ENCODE results near the gene TAAR2. TPM values are rescaled to one million over a fixed set of nuclear protein-coding genes. Genes with fewer than 3 reads are reported as not detected.
"Not testable (repeated sequence)": the region's sequence is repeated elsewhere in the genome, so short reads cannot be mapped to it uniquely, and the experiment has no call there.

The TAAR2 gene
- polyA plus RNA-seq, 4 donors, result not detected

DNA sequence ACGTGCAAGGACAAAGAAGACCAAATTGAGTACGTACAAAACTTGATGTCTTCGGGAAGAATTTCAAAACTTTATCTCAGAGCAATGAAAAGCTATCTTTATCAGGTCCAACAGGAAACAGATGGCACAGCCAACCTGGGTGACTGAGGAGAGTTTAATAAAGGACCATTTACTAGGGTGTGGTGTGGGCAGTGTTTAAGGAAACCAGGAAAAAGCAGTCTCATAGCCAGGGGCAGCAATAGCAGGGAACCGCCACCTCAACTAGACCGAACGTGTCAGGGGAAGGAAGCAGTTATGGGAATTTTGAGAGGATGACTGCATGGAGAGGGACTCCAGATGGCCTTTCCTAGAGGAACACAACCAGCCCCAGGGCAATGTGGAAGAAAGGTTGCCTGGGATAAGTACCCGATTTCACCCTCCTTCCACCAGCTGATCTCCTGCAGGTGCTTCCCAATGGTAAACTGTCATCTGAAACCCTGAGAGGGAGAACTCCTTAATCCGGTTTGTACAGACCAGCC is 19.4 kb downstream of the TAAR2 start:
- DNase-seq (peak in 1 of 2 donors; percentile 49), FAIRE-seq (no peak)
- Histone ChIP-seq H3K36me3 (ENCODE audit: control insufficient read depth in 3 of 3, insufficient read depth in 2 of 3, low read depth in 1 of 3, low read length in 3 of 3) (peaks cover 0 to 2% (median 0%) of the 10 kb centered on the region in 3 donors), H3K27me3 (ENCODE audit: control insufficient read depth in 3 of 3, insufficient read depth in 3 of 3, low read length in 3 of 3) (no peaks in the 10 kb centered on the region), H3K27ac (ENCODE audit: low read depth in 1 of 3, low read length in 2 of 3) (peak overlapping the region in 1 of 3 donors; percentile 11), H3K4me3 (ENCODE audit: low read depth in 1 of 3, low read length in 3 of 3) (no peak overlapping the region), H3K9me3 (ENCODE audit: control insufficient read depth in 2 of 2, insufficient read depth in 1 of 2, low read depth in 1 of 2, low read length in 1 of 2) (peaks cover 0 to 19% of the 10 kb centered on the region in 2 donors), H3K4me1 (ENCODE audit: control insufficient read depth in 3 of 3, insufficient read depth in 2 of 3, low read depth in 1 of 3, low read length in 2 of 3) (peaks cover 3 to 19% (median 14%) of the 10 kb centered on the region in 3 donors)
- 47 to 66% (median 62%) methylated on average over 8 of the region's 8 CpGs for WGBS, 3 donors

DNA sequence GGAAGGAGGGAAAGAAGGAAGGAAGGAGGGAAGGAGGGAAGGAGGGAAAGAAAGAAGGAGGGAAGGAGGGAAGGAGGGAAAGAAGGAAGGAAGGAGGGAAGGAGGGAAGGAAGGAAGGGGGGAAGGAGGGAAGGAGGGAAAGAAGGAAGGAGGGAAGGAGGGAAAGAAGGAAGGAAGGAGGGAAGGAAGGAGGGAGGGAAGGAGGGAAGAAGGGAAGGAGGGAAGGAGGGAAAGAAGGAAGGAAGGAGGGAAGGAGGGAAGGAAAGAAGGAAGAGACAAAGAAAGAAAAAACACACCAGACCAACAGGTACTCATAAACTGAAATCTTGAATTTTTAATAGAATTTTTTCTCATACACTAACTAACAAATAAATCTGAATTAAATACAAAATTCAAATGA is 23.2 kb downstream of the TAAR2 start:
- not testable (repeated sequence) for DNase-seq; FAIRE-seq; H3K27ac ChIP-seq (ENCODE audit: low read depth in 1 of 3, low read length in 2 of 3); H3K36me3 ChIP-seq (ENCODE audit: control insufficient read depth in 3 of 3, insufficient read depth in 2 of 3, low read depth in 1 of 3, low read length in 3 of 3); H3K4me1 ChIP-seq (ENCODE audit: control insufficient read depth in 3 of 3, insufficient read depth in 2 of 3, low read depth in 1 of 3, low read length in 2 of 3); H3K4me3 ChIP-seq (ENCODE audit: low read depth in 1 of 3, low read length in 3 of 3); H3K9me3 ChIP-seq (ENCODE audit: control insufficient read depth in 2 of 2, insufficient read depth in 1 of 2, low read depth in 1 of 2, low read length in 1 of 2); H3K27me3 ChIP-seq (ENCODE audit: control insufficient read depth in 3 of 3, insufficient read depth in 3 of 3, low read length in 3 of 3)

DNA sequence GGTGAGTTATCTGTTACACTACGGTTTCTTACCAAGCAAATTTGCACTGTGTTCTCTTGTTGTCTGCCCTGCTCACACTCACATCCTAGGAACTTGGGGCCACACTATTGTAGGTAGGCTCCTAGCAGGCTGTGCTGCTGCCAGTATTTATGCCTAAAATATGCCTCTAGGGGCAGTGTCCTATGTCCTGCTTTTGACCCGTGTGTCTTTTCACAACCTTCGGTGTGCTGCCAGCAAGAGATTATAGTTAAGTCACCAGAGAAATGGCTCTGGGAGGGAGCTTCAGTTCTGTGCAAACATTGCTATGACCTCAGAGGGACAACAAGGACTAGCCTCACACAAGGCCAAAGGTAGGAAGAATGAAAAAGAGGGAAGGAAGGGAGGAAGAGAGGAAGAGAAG is 25.6 kb downstream of the TAAR2 start:
- no peak for FAIRE-seq

DNA sequence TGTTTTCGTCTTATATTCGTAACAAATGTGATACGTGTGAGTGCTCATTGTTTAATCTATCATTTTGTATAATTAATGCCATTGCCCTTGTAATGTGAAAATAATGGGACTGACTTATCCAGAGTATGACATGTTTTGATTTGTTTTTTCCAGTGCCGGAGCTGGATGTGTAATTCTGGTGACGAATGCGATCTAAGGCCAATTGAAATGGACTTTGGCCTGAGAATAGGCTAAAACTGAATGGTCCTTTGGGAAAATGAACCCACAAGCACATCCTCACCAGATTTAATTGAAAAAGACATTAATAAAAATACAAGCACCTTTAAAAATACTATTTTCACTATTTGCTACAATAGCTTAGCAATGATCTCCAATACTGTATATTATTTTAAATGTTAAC is 27.9 kb downstream of the TAAR2 start:
- DNase-seq, result peak in 1 of 2 donors; percentile 69
- peaks cover 0 to 2% (median 0%) of the 10 kb centered on the region in 3 donors for H3K4me1 ChIP-seq (ENCODE audit: control insufficient read depth in 3 of 3, insufficient read depth in 2 of 3, low read depth in 1 of 3, low read length in 2 of 3)
- FAIRE-seq, result no peak
- H3K9me3 ChIP-seq (ENCODE audit: control insufficient read depth in 2 of 2, insufficient read depth in 1 of 2, low read depth in 1 of 2, low read length in 1 of 2), result no peaks in the 10 kb centered on the region
- H3K4me3 ChIP-seq (ENCODE audit: low read depth in 1 of 3, low read length in 3 of 3), result no peak overlapping the region
- 26 to 75% (median 57%) methylated on average over 6 of the region's 6 CpGs for WGBS, 3 donors
- H3K27me3 ChIP-seq (ENCODE audit: control insufficient read depth in 3 of 3, insufficient read depth in 3 of 3, low read length in 3 of 3), result no peaks in the 10 kb centered on the region
- no peak overlapping the region for H3K27ac ChIP-seq (ENCODE audit: low read depth in 1 of 3, low read length in 2 of 3)
- H3K36me3 ChIP-seq (ENCODE audit: control insufficient read depth in 3 of 3, insufficient read depth in 2 of 3, low read depth in 1 of 3, low read length in 3 of 3), result no peaks in the 10 kb centered on the region

More for the DNA sequence above, 25.6 kb downstream of the TAAR2 start:
- peak; percentile 24 to 46 for DNase-seq
- Histone ChIP-seq H3K9me3 (ENCODE audit: control insufficient read depth in 2 of 2, insufficient read depth in 1 of 2, low read depth in 1 of 2, low read length in 1 of 2) (no peaks in the 10 kb centered on the region), H3K27me3 (ENCODE audit: control insufficient read depth in 3 of 3, insufficient read depth in 3 of 3, low read length in 3 of 3) (no peaks in the 10 kb centered on the region), H3K4me1 (ENCODE audit: control insufficient read depth in 3 of 3, insufficient read depth in 2 of 3, low read depth in 1 of 3, low read length in 2 of 3) (peaks cover 0 to 2% (median 0%) of the 10 kb centered on the region in 3 donors), H3K4me3 (ENCODE audit: low read depth in 1 of 3, low read length in 3 of 3) (no peak overlapping the region), H3K27ac (ENCODE audit: low read depth in 1 of 3, low read length in 2 of 3) (no peak overlapping the region), H3K36me3 (ENCODE audit: control insufficient read depth in 3 of 3, insufficient read depth in 2 of 3, low read depth in 1 of 3, low read length in 3 of 3) (no peaks in the 10 kb centered on the region)
- WGBS, 3 donors, result 17 to 42% (median 39%) methylated on average over 3 of the region's 3 CpGs

DNA sequence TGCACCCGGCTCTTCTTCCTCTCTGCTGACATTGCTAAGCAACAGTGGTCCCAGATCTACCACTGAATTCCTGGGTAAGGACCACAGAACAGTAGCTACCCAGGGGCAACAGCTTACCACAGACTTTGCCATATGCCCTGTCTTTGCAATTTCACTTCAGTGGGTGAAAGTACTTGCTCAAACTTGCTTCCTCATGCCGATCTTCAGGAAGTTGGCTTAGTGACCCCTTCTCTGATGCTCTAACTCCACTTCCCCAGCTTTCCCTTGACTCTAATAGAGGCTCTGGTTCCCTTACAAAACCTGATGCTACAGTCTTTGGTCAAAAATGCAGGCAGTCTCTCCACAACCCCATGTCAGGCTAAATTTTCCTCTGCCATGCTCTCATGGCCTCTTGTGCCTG is 31.2 kb downstream of the TAAR2 start:
- WGBS, 3 donors, result 61 to 93% (median 73%) methylated on average over 2 of the region's 2 CpGs
- DNase-seq, result no peak
- H3K4me1 ChIP-seq (ENCODE audit: control insufficient read depth in 3 of 3, insufficient read depth in 2 of 3, low read depth in 1 of 3, low read length in 2 of 3), result no peaks in the 10 kb centered on the region
- no peak overlapping the region for H3K27ac ChIP-seq (ENCODE audit: low read depth in 1 of 3, low read length in 2 of 3)
- H3K36me3 ChIP-seq (ENCODE audit: control insufficient read depth in 3 of 3, insufficient read depth in 2 of 3, low read depth in 1 of 3, low read length in 3 of 3), result no peaks in the 10 kb centered on the region
- H3K27me3 ChIP-seq (ENCODE audit: control insufficient read depth in 3 of 3, insufficient read depth in 3 of 3, low read length in 3 of 3), result no peaks in the 10 kb centered on the region
- no peak for FAIRE-seq
- no peaks in the 10 kb centered on the region for H3K9me3 ChIP-seq (ENCODE audit: control insufficient read depth in 2 of 2, insufficient read depth in 1 of 2, low read depth in 1 of 2, low read length in 1 of 2)
- H3K4me3 ChIP-seq (ENCODE audit: low read depth in 1 of 3, low read length in 3 of 3), result no peak overlapping the region

DNA sequence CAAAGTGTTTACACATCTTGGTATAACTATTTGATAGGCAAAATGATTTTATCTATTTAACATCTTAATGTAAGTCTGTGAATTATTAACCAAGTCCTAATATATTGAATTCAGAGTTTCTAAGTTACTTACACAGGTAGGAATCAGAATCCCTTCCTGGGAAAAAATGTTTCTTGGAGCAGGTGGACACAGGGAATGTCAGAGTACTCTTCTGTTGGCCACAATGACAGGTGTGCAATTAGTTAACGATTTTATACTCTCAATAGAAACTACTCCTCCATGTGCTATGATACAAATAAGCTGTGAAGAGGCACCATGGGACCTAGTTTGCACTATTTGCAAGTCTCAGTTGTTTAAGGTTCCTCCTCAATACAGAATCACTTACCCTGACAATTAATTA is 33.7 kb downstream of the TAAR2 start:
- DNase-seq (no peak), FAIRE-seq (no peak)

DNA sequence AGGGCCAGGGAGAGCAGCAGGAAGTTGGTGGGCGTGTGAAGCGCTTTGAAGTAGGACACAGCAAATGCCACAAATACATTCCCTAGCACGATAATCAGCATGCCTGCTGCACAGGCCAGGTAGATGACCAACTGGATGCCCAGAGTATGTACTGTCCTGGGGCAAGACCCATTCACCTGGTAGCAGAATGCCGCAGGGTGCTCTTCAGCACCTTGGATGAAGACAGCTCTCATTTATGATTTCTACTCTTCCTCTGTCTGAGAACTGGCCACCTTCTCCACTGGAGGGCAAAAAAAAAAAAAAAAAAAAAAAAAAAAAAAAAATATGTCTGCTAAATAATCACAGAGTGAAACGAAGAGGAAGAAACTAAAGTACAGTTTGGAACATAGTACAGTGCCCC is 34.6 kb downstream of the TAAR2 start, which contains the start of gene TAAR5:
TAAR5 (minus strand) TSS at position 288 of the 400 bp plus-strand sequence; CDS start at position 233, 55 bp downstream.
- Histone ChIP-seq H3K9me3 (ENCODE audit: control insufficient read depth in 2 of 2, insufficient read depth in 1 of 2, low read depth in 1 of 2, low read length in 1 of 2) (no peaks in the 10 kb centered on the region), H3K27me3 (ENCODE audit: control insufficient read depth in 3 of 3, insufficient read depth in 3 of 3, low read length in 3 of 3) (no peaks in the 10 kb centered on the region), H3K36me3 (ENCODE audit: control insufficient read depth in 3 of 3, insufficient read depth in 2 of 3, low read depth in 1 of 3, low read length in 3 of 3) (no peaks in the 10 kb centered on the region), H3K4me3 (ENCODE audit: low read depth in 1 of 3, low read length in 3 of 3) (no peak within 1 kb of the TSS), H3K4me1 (ENCODE audit: control insufficient read depth in 3 of 3, insufficient read depth in 2 of 3, low read depth in 1 of 3, low read length in 2 of 3) (no peaks in the 10 kb centered on the region), H3K27ac (ENCODE audit: low read depth in 1 of 3, low read length in 2 of 3) (no peak within 1 kb of the TSS)
- DNase-seq (no peak), FAIRE-seq (no peak)
- 73 to 78% (median 76%) methylated on average over 5 of the region's 5 CpGs for WGBS, 3 donors

More for the DNA sequence above, 33.7 kb downstream of the TAAR2 start:
- Histone ChIP-seq H3K36me3 (ENCODE audit: control insufficient read depth in 3 of 3, insufficient read depth in 2 of 3, low read depth in 1 of 3, low read length in 3 of 3) (no peaks in the 10 kb centered on the region), H3K4me1 (ENCODE audit: control insufficient read depth in 3 of 3, insufficient read depth in 2 of 3, low read depth in 1 of 3, low read length in 2 of 3) (no peaks in the 10 kb centered on the region), H3K4me3 (ENCODE audit: low read depth in 1 of 3, low read length in 3 of 3) (no peak overlapping the region), H3K9me3 (ENCODE audit: control insufficient read depth in 2 of 2, insufficient read depth in 1 of 2, low read depth in 1 of 2, low read length in 1 of 2) (no peaks in the 10 kb centered on the region), H3K27ac (ENCODE audit: low read depth in 1 of 3, low read length in 2 of 3) (no peak overlapping the region), H3K27me3 (ENCODE audit: control insufficient read depth in 3 of 3, insufficient read depth in 3 of 3, low read length in 3 of 3) (no peaks in the 10 kb centered on the region)
- 17 to 50% (median 30%) methylated on average over 1 of the region's 1 CpG for WGBS, 3 donors

DNA sequence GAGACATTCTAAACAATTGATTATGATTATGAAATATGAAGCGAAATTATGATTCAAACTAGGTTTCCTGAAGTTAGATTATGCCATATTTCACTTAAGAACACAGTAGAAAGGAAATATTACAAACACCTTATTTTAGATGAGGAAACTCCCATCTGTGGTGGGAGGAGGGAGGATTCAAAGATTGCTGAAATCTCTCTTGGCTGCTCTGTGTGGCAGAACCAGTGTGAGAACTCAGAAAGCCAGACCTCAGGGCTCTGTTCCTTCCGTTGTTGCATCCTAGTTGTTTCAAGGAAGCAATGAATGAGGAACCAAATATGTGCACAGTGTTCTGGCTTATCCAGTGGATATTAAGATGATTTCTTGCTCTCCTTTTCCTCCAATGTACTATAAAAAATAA is 36.7 kb downstream of the TAAR2 start:
- 57 to 89% (median 69%) methylated on average over 2 of the region's 2 CpGs for WGBS, 3 donors

DNA sequence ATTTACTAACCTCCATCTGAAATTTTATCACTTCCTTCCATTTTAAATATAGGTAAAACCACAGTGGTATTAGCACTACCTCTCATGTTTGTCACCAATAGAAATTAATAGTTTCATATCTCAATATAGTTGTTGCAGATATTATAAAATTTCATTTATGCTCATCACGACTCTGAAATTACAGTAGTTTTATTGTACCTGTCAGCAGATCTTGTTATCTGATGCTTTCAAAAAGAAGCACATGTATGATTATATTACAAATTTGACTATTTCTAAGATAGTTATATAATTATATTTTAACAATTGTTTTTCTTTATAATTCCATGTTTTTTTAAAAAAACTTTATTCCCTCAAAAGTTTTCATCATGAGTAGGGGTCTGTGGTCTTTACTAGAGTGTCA is 39.4 kb downstream of the TAAR2 start:
- H3K9me3 ChIP-seq (ENCODE audit: control insufficient read depth in 2 of 2, insufficient read depth in 1 of 2, low read depth in 1 of 2, low read length in 1 of 2), result peaks cover 0 to 5% of the 10 kb centered on the region in 2 donors
- H3K4me1 ChIP-seq (ENCODE audit: control insufficient read depth in 3 of 3, insufficient read depth in 2 of 3, low read depth in 1 of 3, low read length in 2 of 3), result no peaks in the 10 kb centered on the region
- DNase-seq (no peak), FAIRE-seq (no peak)
- H3K27ac ChIP-seq (ENCODE audit: low read depth in 1 of 3, low read length in 2 of 3), result no peak overlapping the region
- no peak overlapping the region for H3K4me3 ChIP-seq (ENCODE audit: low read depth in 1 of 3, low read length in 3 of 3)
- 58 to 81% (median 70%) methylated on average over 1 of the region's 1 CpG for WGBS, 3 donors
- no peaks in the 10 kb centered on the region for H3K27me3 ChIP-seq (ENCODE audit: control insufficient read depth in 3 of 3, insufficient read depth in 3 of 3, low read length in 3 of 3)
- H3K36me3 ChIP-seq (ENCODE audit: control insufficient read depth in 3 of 3, insufficient read depth in 2 of 3, low read depth in 1 of 3, low read length in 3 of 3), result no peaks in the 10 kb centered on the region

More for the DNA sequence above, 36.7 kb downstream of the TAAR2 start:
- Histone ChIP-seq H3K4me3 (ENCODE audit: low read depth in 1 of 3, low read length in 3 of 3) (no peak overlapping the region), H3K36me3 (ENCODE audit: control insufficient read depth in 3 of 3, insufficient read depth in 2 of 3, low read depth in 1 of 3, low read length in 3 of 3) (no peaks in the 10 kb centered on the region), H3K9me3 (ENCODE audit: control insufficient read depth in 2 of 2, insufficient read depth in 1 of 2, low read depth in 1 of 2, low read length in 1 of 2) (no peaks in the 10 kb centered on the region), H3K4me1 (ENCODE audit: control insufficient read depth in 3 of 3, insufficient read depth in 2 of 3, low read depth in 1 of 3, low read length in 2 of 3) (no peaks in the 10 kb centered on the region), H3K27ac (ENCODE audit: low read depth in 1 of 3, low read length in 2 of 3) (no peak overlapping the region), H3K27me3 (ENCODE audit: control insufficient read depth in 3 of 3, insufficient read depth in 3 of 3, low read length in 3 of 3) (no peaks in the 10 kb centered on the region)
- DNase-seq (no peak), FAIRE-seq (no peak)
